AG09319 (cell line): ENCODE data around the gene RAB27B.

Source experiments
- DNase-seq: peaks from one replicate; pipeline ENCODE4 v3.0.0-alpha.2; 2010; ENCODE audit warnings: low read depth; ENCODE audit errors: extremely low read depth
- TF ChIP-seq, protein P1 (sequence below): IDR thresholded peaks from 2 replicates; pipeline ENCODE4 v1.5.1; 2011; ENCODE audit warnings: low read depth, mild to moderate bottlenecking, inconsistent platforms, low read length, moderate library complexity

Gene RAB27B

DNA sequence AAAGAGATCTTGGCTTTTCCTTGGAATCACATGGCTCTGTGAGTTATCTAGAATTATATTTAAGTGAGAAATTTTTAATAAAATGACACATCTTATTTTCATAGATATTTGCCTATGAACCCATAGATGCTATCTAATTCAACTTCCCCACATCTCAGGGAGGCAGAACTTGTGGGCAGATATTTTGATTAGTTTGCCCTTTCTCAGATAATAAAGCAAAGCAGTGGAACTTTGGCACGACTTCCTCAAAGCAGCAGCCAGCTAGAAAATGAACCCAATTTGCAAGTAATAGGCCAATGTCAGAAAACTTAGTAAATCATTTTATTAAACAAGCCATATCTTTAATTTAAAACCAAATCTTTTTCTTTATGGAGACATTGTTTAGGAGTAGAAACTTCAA lies 32.7 kb downstream of the RAB27B start:
- DNase-seq: no peak
- TF ChIP-seq, protein P1, sequence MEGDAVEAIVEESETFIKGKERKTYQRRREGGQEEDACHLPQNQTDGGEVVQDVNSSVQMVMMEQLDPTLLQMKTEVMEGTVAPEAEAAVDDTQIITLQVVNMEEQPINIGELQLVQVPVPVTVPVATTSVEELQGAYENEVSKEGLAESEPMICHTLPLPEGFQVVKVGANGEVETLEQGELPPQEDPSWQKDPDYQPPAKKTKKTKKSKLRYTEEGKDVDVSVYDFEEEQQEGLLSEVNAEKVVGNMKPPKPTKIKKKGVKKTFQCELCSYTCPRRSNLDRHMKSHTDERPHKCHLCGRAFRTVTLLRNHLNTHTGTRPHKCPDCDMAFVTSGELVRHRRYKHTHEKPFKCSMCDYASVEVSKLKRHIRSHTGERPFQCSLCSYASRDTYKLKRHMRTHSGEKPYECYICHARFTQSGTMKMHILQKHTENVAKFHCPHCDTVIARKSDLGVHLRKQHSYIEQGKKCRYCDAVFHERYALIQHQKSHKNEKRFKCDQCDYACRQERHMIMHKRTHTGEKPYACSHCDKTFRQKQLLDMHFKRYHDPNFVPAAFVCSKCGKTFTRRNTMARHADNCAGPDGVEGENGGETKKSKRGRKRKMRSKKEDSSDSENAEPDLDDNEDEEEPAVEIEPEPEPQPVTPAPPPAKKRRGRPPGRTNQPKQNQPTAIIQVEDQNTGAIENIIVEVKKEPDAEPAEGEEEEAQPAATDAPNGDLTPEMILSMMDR: no peak

DNA sequence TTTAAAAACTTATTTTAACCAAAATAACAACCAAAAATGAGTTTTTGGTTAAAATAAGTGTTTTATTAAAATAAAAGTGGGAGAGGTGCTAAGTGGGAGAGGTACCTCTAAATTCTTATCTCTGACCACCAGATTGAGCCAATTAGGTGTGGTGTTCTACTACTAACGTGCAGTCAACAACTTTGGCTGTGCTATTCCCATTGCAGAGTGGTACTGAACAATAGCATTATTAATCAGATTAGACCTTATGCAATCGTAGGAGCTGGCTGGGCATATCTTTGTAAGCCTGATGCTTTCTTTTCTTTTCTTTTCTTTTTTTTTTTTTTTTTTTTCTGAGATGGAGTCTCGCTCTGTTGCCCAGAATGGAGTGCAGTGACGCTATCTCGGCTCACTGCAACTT lies 38.9 kb downstream of the RAB27B start:
- TF ChIP-seq, protein P1: no peak
- DNase-seq: no peak

DNA sequence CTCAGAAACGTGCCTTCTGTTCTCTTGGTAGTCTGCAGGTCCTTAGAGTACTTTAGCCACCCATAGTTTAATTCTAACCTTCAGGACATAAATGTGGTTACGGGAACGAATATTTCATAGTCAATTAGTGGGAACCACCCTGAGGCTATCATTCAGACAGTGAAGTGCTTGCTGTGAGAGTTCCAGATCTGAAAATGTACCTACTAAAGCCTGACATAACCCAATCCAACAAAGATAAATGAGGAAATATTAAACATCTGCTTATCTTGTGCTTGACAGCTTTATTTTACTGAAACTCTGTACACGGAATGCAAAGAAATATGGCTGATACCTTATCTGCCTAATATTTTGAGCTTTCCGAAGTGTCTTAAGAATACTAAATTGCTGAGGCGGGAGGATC lies 43.0 kb downstream of the RAB27B start:
- no peak for DNase-seq

DNA sequence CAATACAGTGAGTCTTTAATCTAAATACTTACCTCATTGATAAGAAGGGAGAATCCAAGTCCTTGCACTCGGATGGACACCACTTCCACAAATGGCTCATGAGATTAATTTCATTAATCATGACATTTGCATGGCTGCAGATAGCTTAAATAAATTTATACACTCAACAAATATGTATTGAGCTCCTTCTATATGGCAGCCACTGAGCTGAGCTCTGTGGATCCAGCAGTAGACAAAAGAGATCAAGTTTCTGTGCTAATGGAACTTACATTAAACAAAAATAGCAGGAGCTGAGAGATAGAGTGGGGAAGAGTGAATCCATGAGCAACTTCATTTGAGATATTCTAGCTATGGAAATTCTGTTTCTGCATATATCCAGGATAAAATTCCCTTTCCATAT lies 44.4 kb downstream of the RAB27B start:
- TF ChIP-seq, protein P1: no peak
- DNase-seq: no peak

More for the DNA sequence above, 43.0 kb downstream of the RAB27B start:
- TF ChIP-seq, protein P1: no peak

DNA sequence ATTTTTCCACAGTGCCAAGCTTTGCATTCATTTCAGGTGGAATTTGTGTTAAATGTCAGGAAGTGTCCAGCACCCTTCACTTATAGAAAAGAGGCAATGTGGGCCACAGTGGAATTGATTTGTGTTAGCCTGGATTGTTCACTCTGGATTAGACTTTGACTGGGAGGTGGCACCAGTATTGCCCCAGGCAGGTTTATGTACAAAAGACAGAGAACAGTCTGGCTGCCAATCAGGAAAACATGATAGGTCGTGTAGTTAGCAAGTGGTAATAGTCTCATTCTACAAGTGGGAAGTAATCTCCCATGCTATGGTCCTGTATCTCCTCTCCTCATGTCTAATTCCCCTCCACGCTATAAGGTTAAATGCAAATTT lies 45.6 kb downstream of the RAB27B start:
- no peak for DNase-seq
- TF ChIP-seq, protein P1: no peak

DNA sequence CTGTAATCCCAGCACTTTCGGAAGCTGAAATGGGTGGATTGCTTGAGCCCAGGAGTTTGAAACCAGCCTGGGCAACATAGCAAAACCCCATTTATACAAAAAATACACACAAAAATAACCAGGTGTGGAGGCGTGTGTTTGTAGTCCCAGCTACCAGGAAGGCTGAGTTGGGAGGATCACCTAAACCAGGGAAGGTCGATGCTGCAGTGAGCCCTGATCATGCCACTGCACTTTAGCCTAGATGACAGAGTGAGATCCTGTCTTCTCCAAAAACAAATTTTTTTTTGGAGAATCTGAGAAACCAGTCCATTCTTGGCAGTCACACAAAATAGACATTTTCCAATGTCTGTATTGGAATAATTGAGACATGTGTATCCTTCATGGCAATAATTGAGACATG lies 46.8 kb downstream of the RAB27B start:
- TF ChIP-seq, protein P1: no peak

DNA sequence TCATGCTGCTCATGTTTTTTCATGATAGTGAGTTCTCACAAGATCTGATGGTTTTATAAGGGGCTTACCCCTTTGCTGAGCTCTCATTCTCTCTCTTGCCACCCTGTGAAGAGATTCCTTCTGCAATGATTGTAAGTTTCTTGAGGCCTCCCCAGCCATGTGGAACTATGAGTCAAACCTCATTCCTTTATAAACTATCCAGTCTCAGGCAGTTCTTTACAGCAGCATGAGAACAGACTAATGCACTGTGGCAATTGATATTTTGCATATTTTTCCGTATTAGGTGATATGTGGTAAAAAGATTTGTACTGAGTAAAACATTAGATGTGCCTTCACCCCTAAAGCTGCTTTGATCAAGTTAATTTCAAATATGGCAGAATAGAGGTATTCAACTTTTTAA lies 48.8 kb downstream of the RAB27B start:
- TF ChIP-seq, protein P1: no peak
- no peak for DNase-seq

More for the DNA sequence above, 46.8 kb downstream of the RAB27B start:
- no peak for DNase-seq
